Gastrocnemius medialis (tissue), 4 donors: Measurements from ENCODE around the gene TMEM126A.
"Not testable (repeated sequence)": the region's sequence is repeated elsewhere in the genome, so short reads cannot be mapped to it uniquely, and the experiment has no call there.

Experiments used
- CTCF ChIP-seq, 5 experiments: fragments of 450-650 bp in 3 of 5; fragments of 200-600 bp in 2 of 5; sonication (generic) in 2 of 5; IDR thresholded peaks in 4 of 5; conservative IDR thresholded peaks in 1 of 5; 1 replicate in 4 of 5; 2 replicates in 1 of 5; pipeline ENCODE4 v1.5.1; 2016 to 2019; ENCODE audit warnings: antibody characterized with exemption in 5 of 5, mild to moderate bottlenecking in 3 of 5, moderate library complexity in 3 of 5
- POLR2A ChIP-seq, 2 donors: fragments of 450-650 bp; IDR thresholded peaks; one replicate each; pipeline ENCODE4 v1.6.1; 2017; ENCODE audit warnings: antibody characterized with exemption in 2 of 2, mild to moderate bottlenecking in 2 of 2, moderate library complexity in 2 of 2

GRCh38 chr11:85670949-85671663 lies 23.3 kb downstream of the TMEM126A start:
- TF ChIP-seq CTCF (IDR thresholded peaks at IDR 0.05 in 4 of 5, conservative IDR thresholded peaks at IDR 0.05 in 1 of 5); POLR2A (IDR thresholded peaks at IDR 0.05): not testable (repeated sequence)
